SK-N-SH treated with all-trans-retinoic acid at 6 μM for 48 hours (cell line): ENCODE data around the gene CREBBP.

Source experiments
- ATAC-seq: fragments of 200-7000 bp; cut with Tn5 transposase; 3 replicates; pipeline ENCODE4 v1.9.1; 2020; ENCODE audit warnings: mild to moderate bottlenecking, moderate library complexity
- ARNTL ChIP-seq: fragments of 450-650 bp; formaldehyde crosslinking; IDR thresholded peaks from 2 replicates; pipeline ENCODE4 v1.5.0; 2020; ENCODE audit warnings: low read depth, mild to moderate bottlenecking, moderate library complexity, borderline replicate concordance
- BACH2 ChIP-seq: fragments of 250-450 bp; sonication (Bioruptor Pico); IDR thresholded peaks from 2 replicates; pipeline ENCODE4 v1.9.0; 2021; ENCODE audit warnings: mild to moderate bottlenecking, borderline replicate concordance
- CSDC2 ChIP-seq: fragments of 250-450 bp; sonication (Bioruptor Pico); IDR thresholded peaks from 2 replicates; pipeline ENCODE4 v1.5.0; 2020; ENCODE audit warnings: mild to moderate bottlenecking, moderate library complexity
- ESRRG ChIP-seq: fragments of 250-450 bp; sonication (Bioruptor Pico); IDR thresholded peaks from 2 replicates; pipeline ENCODE4 v1.6.1; 2021; ENCODE audit warnings: mild to moderate bottlenecking
- GLIS3 ChIP-seq: fragments of 250-450 bp; sonication (Bioruptor Pico); IDR thresholded peaks from 2 replicates; pipeline ENCODE4 v1.5.0; 2020; ENCODE audit warnings: mild to moderate bottlenecking, moderate library complexity
- ISL1 ChIP-seq: fragments of 250-450 bp; sonication (Bioruptor Pico); IDR thresholded peaks from 2 replicates; pipeline ENCODE4 v2.1.2; 2022; ENCODE audit warnings: mild to moderate bottlenecking, moderate library complexity
- OSR1 ChIP-seq: fragments of 250-450 bp; sonication (Bioruptor Pico); IDR thresholded peaks from 2 replicates; pipeline ENCODE4 v1.8.0; 2022; ENCODE audit warnings: moderate library complexity, mild to moderate bottlenecking, inconsistent platforms
- PPARA ChIP-seq: fragments of 250-450 bp; sonication (Bioruptor Pico); IDR thresholded peaks from 2 replicates; pipeline ENCODE4 v1.5.0; 2020; ENCODE audit warnings: mild to moderate bottlenecking, borderline replicate concordance
- RARB ChIP-seq: fragments of 250-450 bp; sonication (Bioruptor Pico); IDR thresholded peaks from 2 replicates; pipeline ENCODE4 v1.8.0; 2021; ENCODE audit warnings: mild to moderate bottlenecking, moderate library complexity
- SNAI2 ChIP-seq: fragments of 250-450 bp; sonication (Bioruptor Pico); IDR thresholded peaks from 2 replicates; pipeline ENCODE4 v1.5.0; 2020; ENCODE audit warnings: mild to moderate bottlenecking, moderate library complexity
- TOX ChIP-seq: fragments of 250-450 bp; sonication (Bioruptor Pico); IDR thresholded peaks from 2 replicates; pipeline ENCODE4 v1.8.0; 2021; ENCODE audit warnings: mild to moderate bottlenecking, moderate library complexity, borderline replicate concordance
- ZC3H10 ChIP-seq: fragments of 250-450 bp; sonication (Bioruptor Pico); IDR thresholded peaks from 2 replicates; pipeline ENCODE4 v1.5.1; 2021; ENCODE audit warnings: mild to moderate bottlenecking, moderate library complexity
- ZFP3 ChIP-seq: fragments of 250-450 bp; sonication (Bioruptor Pico); IDR thresholded peaks from 2 replicates; pipeline ENCODE4 v1.5.0; 2020; ENCODE audit warnings: mild to moderate bottlenecking, moderate library complexity
- ZFP30 ChIP-seq: fragments of 450-650 bp; formaldehyde crosslinking; IDR thresholded peaks from 2 replicates; pipeline ENCODE4 v1.5.0; 2022; ENCODE audit warnings: mild to moderate bottlenecking, moderate library complexity
- ZNF565 ChIP-seq: fragments of 450-650 bp; formaldehyde crosslinking; conservative IDR thresholded peaks from 2 replicates; pipeline ENCODE4 v1.5.0; 2020; ENCODE audit warnings: low read depth, mild to moderate bottlenecking, moderate library complexity
- ZNF70 ChIP-seq: fragments of 450-650 bp; formaldehyde crosslinking; IDR thresholded peaks from 2 replicates; pipeline ENCODE4 v1.5.0; 2020; ENCODE audit warnings: mild to moderate bottlenecking, moderate library complexity
- ZNF8 ChIP-seq: fragments of 450-650 bp; formaldehyde crosslinking; IDR thresholded peaks from 2 replicates; pipeline ENCODE4 v1.5.0; 2020; ENCODE audit warnings: mild to moderate bottlenecking, moderate library complexity
- TF ChIP-seq, protein P1 (sequence below): fragments of 250-450 bp; sonication (Bioruptor Pico); IDR thresholded peaks from 2 replicates; pipeline ENCODE4 v1.5.1; 2021; ENCODE audit warnings: mild to moderate bottlenecking, moderate library complexity
- TF ChIP-seq, protein P2 (sequence below): fragments of 250-450 bp; sonication (Bioruptor Pico); IDR thresholded peaks from 2 replicates; pipeline ENCODE4 v1.8.0; 2020; ENCODE audit warnings: mild to moderate bottlenecking, moderate library complexity, borderline replicate concordance
- TF ChIP-seq, protein P3 (sequence below): fragments of 250-450 bp; sonication (Bioruptor Pico); IDR thresholded peaks from 2 replicates; pipeline ENCODE4 v1.5.1; 2020; ENCODE audit warnings: low read depth, mild to moderate bottlenecking, moderate library complexity
- TF ChIP-seq, protein P4 (sequence below): fragments of 250-450 bp; sonication (Bioruptor Pico); IDR thresholded peaks from 2 replicates; pipeline ENCODE4 v1.8.0; 2021; ENCODE audit warnings: low read depth, mild to moderate bottlenecking, moderate library complexity, borderline replicate concordance

CREBBP gene

DNA sequence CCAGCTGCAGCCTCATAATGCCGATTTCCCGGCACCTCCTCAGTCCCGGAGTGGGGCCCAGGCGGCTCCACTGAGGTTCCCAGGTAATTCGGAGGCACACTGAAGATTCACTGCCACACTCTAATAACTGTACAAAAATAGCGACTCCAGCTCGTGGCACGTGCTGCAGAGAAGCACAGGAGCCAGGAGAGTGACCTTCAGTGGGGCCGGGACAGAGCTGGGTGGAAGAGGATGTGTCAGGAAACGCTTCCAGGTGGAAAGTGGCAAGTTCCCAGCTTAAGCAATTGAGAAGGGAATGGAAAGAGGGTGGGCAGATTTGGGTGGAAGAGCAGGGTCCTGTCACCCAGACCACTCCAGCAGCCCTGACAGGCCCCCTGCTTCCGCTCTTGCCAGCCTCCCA lies 160.1 kb downstream of the CREBBP start:
- ATAC-seq = no peak
- TF ChIP-seq ZNF8 (no peak), RARB (no peak), ISL1 (no peak), ZFP3 (no peak), TOX (CRISPR knock-in tag) (no peak), BACH2 (no peak), ESRRG (no peak), ZNF565 (no peak), ZFP30 (CRISPR knock-in tag) (no peak), SNAI2 (CRISPR knock-in tag) (no peak), ZNF70 (CRISPR knock-in tag) (no peak), ARNTL (CRISPR knock-in tag) (no peak), GLIS3 (CRISPR knock-in tag) (no peak), PPARA (no peak), OSR1 (CRISPR knock-in tag) (no peak)
- TF ChIP-seq, protein P1, sequence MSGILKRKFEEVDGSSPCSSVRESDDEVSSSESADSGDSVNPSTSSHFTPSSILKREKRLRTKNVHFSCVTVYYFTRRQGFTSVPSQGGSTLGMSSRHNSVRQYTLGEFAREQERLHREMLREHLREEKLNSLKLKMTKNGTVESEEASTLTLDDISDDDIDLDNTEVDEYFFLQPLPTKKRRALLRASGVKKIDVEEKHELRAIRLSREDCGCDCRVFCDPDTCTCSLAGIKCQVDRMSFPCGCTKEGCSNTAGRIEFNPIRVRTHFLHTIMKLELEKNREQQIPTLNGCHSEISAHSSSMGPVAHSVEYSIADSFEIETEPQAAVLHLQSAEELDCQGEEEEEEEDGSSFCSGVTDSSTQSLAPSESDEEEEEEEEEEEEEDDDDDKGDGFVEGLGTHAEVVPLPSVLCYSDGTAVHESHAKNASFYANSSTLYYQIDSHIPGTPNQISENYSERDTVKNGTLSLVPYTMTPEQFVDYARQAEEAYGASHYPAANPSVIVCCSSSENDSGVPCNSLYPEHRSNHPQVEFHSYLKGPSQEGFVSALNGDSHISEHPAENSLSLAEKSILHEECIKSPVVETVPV (CRISPR knock-in tag) = no peak

DNA sequence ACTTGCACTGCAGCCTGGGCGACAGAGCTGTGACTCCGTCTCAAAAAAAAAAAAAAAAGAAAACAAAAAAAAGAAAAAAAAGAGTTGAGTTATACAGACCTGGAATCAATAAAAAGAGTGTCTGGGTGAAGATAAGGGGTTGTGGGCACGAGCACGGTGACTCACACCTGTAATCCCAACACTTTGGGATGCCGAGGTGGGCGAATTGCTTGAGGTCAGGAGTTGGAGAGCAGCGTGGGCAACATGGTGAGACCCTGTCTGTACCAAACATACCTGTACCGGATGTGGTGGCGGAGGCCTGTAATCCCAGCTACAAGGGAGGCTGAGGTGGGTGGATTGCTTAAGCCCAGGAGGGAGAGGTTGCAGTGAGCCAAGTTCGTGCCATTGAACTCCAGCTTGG lies 161.9 kb downstream of the CREBBP start:
- TF ChIP-seq PPARA (no peak), ZNF70 (CRISPR knock-in tag) (no peak), ZNF8 (no peak), RARB (no peak), ZFP30 (CRISPR knock-in tag) (no peak), ARNTL (CRISPR knock-in tag) (no peak), ZFP3 (no peak), ZC3H10 (CRISPR knock-in tag) (no peak), BACH2 (no peak), TOX (CRISPR knock-in tag) (no peak), ESRRG (no peak), OSR1 (CRISPR knock-in tag) (no peak)
- TF ChIP-seq, protein P2, sequence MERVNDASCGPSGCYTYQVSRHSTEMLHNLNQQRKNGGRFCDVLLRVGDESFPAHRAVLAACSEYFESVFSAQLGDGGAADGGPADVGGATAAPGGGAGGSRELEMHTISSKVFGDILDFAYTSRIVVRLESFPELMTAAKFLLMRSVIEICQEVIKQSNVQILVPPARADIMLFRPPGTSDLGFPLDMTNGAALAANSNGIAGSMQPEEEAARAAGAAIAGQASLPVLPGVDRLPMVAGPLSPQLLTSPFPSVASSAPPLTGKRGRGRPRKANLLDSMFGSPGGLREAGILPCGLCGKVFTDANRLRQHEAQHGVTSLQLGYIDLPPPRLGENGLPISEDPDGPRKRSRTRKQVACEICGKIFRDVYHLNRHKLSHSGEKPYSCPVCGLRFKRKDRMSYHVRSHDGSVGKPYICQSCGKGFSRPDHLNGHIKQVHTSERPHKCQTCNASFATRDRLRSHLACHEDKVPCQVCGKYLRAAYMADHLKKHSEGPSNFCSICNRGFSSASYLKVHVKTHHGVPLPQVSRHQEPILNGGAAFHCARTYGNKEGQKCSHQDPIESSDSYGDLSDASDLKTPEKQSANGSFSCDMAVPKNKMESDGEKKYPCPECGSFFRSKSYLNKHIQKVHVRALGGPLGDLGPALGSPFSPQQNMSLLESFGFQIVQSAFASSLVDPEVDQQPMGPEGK (CRISPR knock-in tag) = no peak
- TF ChIP-seq, protein P3, sequence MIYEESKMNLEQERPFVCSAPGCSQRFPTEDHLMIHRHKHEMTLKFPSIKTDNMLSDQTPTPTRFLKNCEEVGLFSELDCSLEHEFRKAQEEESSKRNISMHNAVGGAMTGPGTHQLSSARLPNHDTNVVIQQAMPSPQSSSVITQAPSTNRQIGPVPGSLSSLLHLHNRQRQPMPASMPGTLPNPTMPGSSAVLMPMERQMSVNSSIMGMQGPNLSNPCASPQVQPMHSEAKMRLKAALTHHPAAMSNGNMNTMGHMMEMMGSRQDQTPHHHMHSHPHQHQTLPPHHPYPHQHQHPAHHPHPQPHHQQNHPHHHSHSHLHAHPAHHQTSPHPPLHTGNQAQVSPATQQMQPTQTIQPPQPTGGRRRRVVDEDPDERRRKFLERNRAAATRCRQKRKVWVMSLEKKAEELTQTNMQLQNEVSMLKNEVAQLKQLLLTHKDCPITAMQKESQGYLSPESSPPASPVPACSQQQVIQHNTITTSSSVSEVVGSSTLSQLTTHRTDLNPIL (CRISPR knock-in tag) = no peak
- ATAC-seq = no peak

DNA sequence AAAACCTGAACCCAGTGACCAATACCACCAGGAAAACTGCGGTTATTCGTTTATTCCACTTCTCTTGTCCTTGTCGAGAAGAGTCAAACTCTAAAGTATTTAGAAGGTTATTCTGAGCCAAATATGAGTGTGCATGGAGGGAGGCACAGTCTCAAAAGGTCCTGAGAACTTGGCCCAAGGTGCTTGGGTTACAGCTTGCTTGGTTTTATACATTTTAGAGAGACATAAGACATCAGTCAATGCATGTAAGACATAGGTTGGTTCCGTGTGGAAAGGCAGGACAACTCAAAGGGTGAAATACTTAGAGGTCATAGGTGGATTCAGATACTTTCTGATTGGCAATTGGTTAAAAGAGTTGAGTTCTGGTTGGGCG lies 162.5 kb downstream of the CREBBP start:
- no peak for ATAC-seq
- TF ChIP-seq, protein P3 (CRISPR knock-in tag) = no peak
- TF ChIP-seq BACH2 (no peak), CSDC2 (no peak), ISL1 (no peak), SNAI2 (CRISPR knock-in tag) (no peak)
- TF ChIP-seq, protein P4, sequence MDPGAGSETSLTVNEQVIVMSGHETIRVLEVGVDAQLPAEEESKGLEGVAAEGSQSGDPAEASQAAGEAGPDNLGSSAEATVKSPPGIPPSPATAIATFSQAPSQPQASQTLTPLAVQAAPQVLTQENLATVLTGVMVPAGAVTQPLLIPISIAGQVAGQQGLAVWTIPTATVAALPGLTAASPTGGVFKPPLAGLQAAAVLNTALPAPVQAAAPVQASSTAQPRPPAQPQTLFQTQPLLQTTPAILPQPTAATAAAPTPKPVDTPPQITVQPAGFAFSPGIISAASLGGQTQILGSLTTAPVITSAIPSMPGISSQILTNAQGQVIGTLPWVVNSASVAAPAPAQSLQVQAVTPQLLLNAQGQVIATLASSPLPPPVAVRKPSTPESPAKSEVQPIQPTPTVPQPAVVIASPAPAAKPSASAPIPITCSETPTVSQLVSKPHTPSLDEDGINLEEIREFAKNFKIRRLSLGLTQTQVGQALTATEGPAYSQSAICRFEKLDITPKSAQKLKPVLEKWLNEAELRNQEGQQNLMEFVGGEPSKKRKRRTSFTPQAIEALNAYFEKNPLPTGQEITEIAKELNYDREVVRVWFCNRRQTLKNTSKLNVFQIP = no peak
- TF ChIP-seq, protein P2 (CRISPR knock-in tag) = no peak
- TF ChIP-seq, all 23 proteins: peak for 0
